ENCODE results near the gene ST8SIA5.
"Not testable (repeated sequence)": the region's sequence is repeated elsewhere in the genome, so short reads cannot be mapped to it uniquely, and the experiment has no call there.

ST8SIA5 gene

GRCh38 chr18:46756559-46757201, at the start of gene ST8SIA5:
Gene ST8SIA5 (minus strand): TSS chr18:46757053. CDS start chr18:46756508, 545 bp downstream.
- no peak for DNase-seq (ENCODE audit: extremely low read depth in 1 of 2, low read depth in 1 of 2)

- not testable (repeated sequence) for DNase-seq (ENCODE audit: extremely low read depth in 1 of 2, low read depth in 1 of 2)
Measured at GRCh38 chr18:46795945-46796344, 39.1 kb upstream of the ST8SIA5 start.

- DNase-seq (ENCODE audit: extremely low read depth in 1 of 2, low read depth in 1 of 2): no peak
Measured at GRCh38 chr18:46794607-46795006, 37.8 kb upstream of the ST8SIA5 start.

- DNase-seq (ENCODE audit: extremely low read depth in 1 of 2, low read depth in 1 of 2): no peak
Measured at GRCh38 chr18:46793565-46793964, 36.7 kb upstream of the ST8SIA5 start.

GRCh38 chr18:46789088-46789487, 32.2 kb upstream of the ST8SIA5 start:
- DNase-seq (ENCODE audit: extremely low read depth in 1 of 2, low read depth in 1 of 2): no peak

- DNase-seq (ENCODE audit: extremely low read depth in 1 of 2, low read depth in 1 of 2): no peak
Measured at GRCh38 chr18:46787674-46788073, 30.8 kb upstream of the ST8SIA5 start.

GRCh38 chr18:46772357-46772756, 15.5 kb upstream of the ST8SIA5 start:
- no peak for DNase-seq (ENCODE audit: extremely low read depth in 1 of 2, low read depth in 1 of 2)

- DNase-seq (ENCODE audit: extremely low read depth in 1 of 2, low read depth in 1 of 2): no peak
Measured at GRCh38 chr18:46771141-46771540, 14.3 kb upstream of the ST8SIA5 start.

- no peak for DNase-seq (ENCODE audit: extremely low read depth in 1 of 2, low read depth in 1 of 2)
Measured at GRCh38 chr18:46770708-46771107, 13.9 kb upstream of the ST8SIA5 start.

GRCh38 chr18:46768166-46768921, 11.5 kb upstream of the ST8SIA5 start:
- no peak for DNase-seq (ENCODE audit: extremely low read depth in 1 of 2, low read depth in 1 of 2)

GRCh38 chr18:46767217-46767616, 10.4 kb upstream of the ST8SIA5 start:
- no peak for DNase-seq (ENCODE audit: extremely low read depth in 1 of 2, low read depth in 1 of 2)

- DNase-seq (ENCODE audit: extremely low read depth in 1 of 2, low read depth in 1 of 2): no peak
Measured at GRCh38 chr18:46764586-46764985, 7.7 kb upstream of the ST8SIA5 start.

- no peak for DNase-seq (ENCODE audit: extremely low read depth in 1 of 2, low read depth in 1 of 2)
Measured at GRCh38 chr18:46761059-46761769, 4.4 kb upstream of the ST8SIA5 start.

- no peak for DNase-seq (ENCODE audit: extremely low read depth in 1 of 2, low read depth in 1 of 2)
Measured at GRCh38 chr18:46759890-46760289, 3.0 kb upstream of the ST8SIA5 start.

- no peak for DNase-seq (ENCODE audit: extremely low read depth in 1 of 2, low read depth in 1 of 2)
Measured at GRCh38 chr18:46756025-46756558, 761 bp downstream of the ST8SIA5 start.

GRCh38 chr18:46755315-46756024, 1.4 kb downstream of the ST8SIA5 start:
- no peak for DNase-seq (ENCODE audit: extremely low read depth in 1 of 2, low read depth in 1 of 2)

- no peak for DNase-seq (ENCODE audit: extremely low read depth in 1 of 2, low read depth in 1 of 2)
Measured at GRCh38 chr18:46754661-46755292, 2.1 kb downstream of the ST8SIA5 start.

- no peak for DNase-seq (ENCODE audit: extremely low read depth in 1 of 2, low read depth in 1 of 2)
Measured at GRCh38 chr18:46754188-46754587, 2.7 kb downstream of the ST8SIA5 start.

- no peak for DNase-seq (ENCODE audit: extremely low read depth in 1 of 2, low read depth in 1 of 2)
Measured at GRCh38 chr18:46751882-46752281, 5.0 kb downstream of the ST8SIA5 start.

- no peak for DNase-seq (ENCODE audit: extremely low read depth in 1 of 2, low read depth in 1 of 2)
Measured at GRCh38 chr18:46750626-46751025, 6.2 kb downstream of the ST8SIA5 start.

Measured in activated CD8-positive, alpha-beta memory T cell treated with anti-CD3 and anti-CD28 coated beads for 1 hour (primary cell).